Erythroblast (primary cell): Measurements from ENCODE around the gene CDX2.
"Not testable (repeated sequence)": the region's sequence is repeated elsewhere in the genome, so short reads cannot be mapped to it uniquely, and the experiment has no call there.

Source experiments
- DNase-seq, 2 experiments: peaks; one replicate each; lab custom pipeline; 2025; lab: John Stamatoyannopoulos, UW
- GATA1 ChIP-seq: IDR thresholded peaks from 2 replicates; pipeline ENCODE4 v1.6.1; 2011; ENCODE audit warnings: low read depth, mild to moderate bottlenecking, control low read depth, low read length, moderate library complexity
- POLR2A ChIP-seq: IDR thresholded peaks from 2 replicates; pipeline ENCODE4 v1.6.1; 2011; ENCODE audit warnings: mild to moderate bottlenecking, low read length

CDX2 gene

GRCh38 chr13:27964741-27965323, 4.3 kb downstream of the CDX2 start:
- TF ChIP-seq POLR2A (no peak), GATA1 (no peak)
- no peak for DNase-seq

GRCh38 chr13:27964206-27964605, 4.9 kb downstream of the CDX2 start:
- not testable (repeated sequence) for DNase-seq

- TF ChIP-seq GATA1 (no peak), POLR2A (no peak)
- DNase-seq = no peak
Measured at GRCh38 chr13:27963491-27963890, 5.6 kb downstream of the CDX2 start.

- no peak for DNase-seq
- no peak for TF ChIP-seq POLR2A
- TF ChIP-seq GATA1 = no peak
Measured at GRCh38 chr13:27962982-27963381, 6.1 kb downstream of the CDX2 start.

GRCh38 chr13:27962128-27962841, 6.8 kb downstream of the CDX2 start:
- TF ChIP-seq GATA1 (no peak), POLR2A (no peak)
- no peak for DNase-seq

GRCh38 chr13:27961227-27962085, 7.7 kb downstream of the CDX2 start:
- no peak for DNase-seq

GRCh38 chr13:27960362-27961226, 8.5 kb downstream of the CDX2 start:
- DNase-seq = peak; percentile 28 to 41
- TF ChIP-seq GATA1 (no peak), POLR2A (no peak)

More at GRCh38 chr13:27961227-27962085, 7.7 kb downstream of the CDX2 start:
- TF ChIP-seq GATA1 (no peak), POLR2A (no peak)

GRCh38 chr13:27959976-27960361, 9.1 kb downstream of the CDX2 start:
- TF ChIP-seq GATA1 = no peak
- TF ChIP-seq POLR2A = no peak

GRCh38 chr13:27956576-27957300, 12.4 kb downstream of the CDX2 start:
- DNase-seq = no peak
- TF ChIP-seq GATA1 (no peak), POLR2A (no peak)

More at GRCh38 chr13:27959976-27960361, 9.1 kb downstream of the CDX2 start:
- DNase-seq = no peak

- TF ChIP-seq GATA1 = no peak
- DNase-seq = no peak
Measured at GRCh38 chr13:27955014-27955591, 14.0 kb downstream of the CDX2 start.

- TF ChIP-seq POLR2A (no peak), GATA1 (no peak)
- DNase-seq = peak; percentile 31 to 38
Measured at GRCh38 chr13:27954406-27954851, 14.7 kb downstream of the CDX2 start.

GRCh38 chr13:27953676-27954405, 15.3 kb downstream of the CDX2 start:
- no peak for TF ChIP-seq GATA1
- no peak for TF ChIP-seq POLR2A
- DNase-seq = peak; percentile 71 to 82
